Measurements from ENCODE around the gene CACNA1C.

CACNA1C gene

GRCh38 chr12:2165021-2165420 is 112.2 kb downstream of the CACNA1C start:
- Histone ChIP-seq H3K9me3 (ENCODE audit: control insufficient read depth in 5 of 5, low read length in 5 of 5) (peaks cover 7 to 20% (median 11%) of the 10 kb centered on the region in 5 donors), H3K36me3 (ENCODE audit: control insufficient read depth in 5 of 5, insufficient read depth in 5 of 5, low read length in 5 of 5) (no peaks in the 10 kb centered on the region), H3K4me1 (ENCODE audit: control insufficient read depth in 5 of 5, insufficient read depth in 5 of 5, low read length in 5 of 5) (peaks cover 4 to 30% (median 25%) of the 10 kb centered on the region in 5 donors), H3K27me3 (ENCODE audit: control insufficient read depth in 5 of 5, insufficient read depth in 4 of 5, low read length in 5 of 5) (peaks cover 0 to 2% (median 0%) of the 10 kb centered on the region in 5 donors), H3K27ac (ENCODE audit: low read depth, low read length) (no peak overlapping the region), H3K4me3 (ENCODE audit: low read depth in 1 of 5, low read length in 5 of 5) (no peak overlapping the region), H3K9ac (ENCODE audit: low read length in 5 of 5) (no peak overlapping the region)

GRCh38 chr12:2165927-2166326 is 113.1 kb downstream of the CACNA1C start:
- H3K9me3 ChIP-seq (ENCODE audit: control insufficient read depth in 5 of 5, low read length in 5 of 5): peaks cover 7 to 20% (median 11%) of the 10 kb centered on the region in 5 donors
- H3K9ac ChIP-seq (ENCODE audit: low read length in 5 of 5): no peak overlapping the region
- H3K27me3 ChIP-seq (ENCODE audit: control insufficient read depth in 5 of 5, insufficient read depth in 4 of 5, low read length in 5 of 5): peaks cover 0 to 2% (median 0%) of the 10 kb centered on the region in 5 donors
- H3K4me3 ChIP-seq (ENCODE audit: low read depth in 1 of 5, low read length in 5 of 5): no peak overlapping the region
- H3K4me1 ChIP-seq (ENCODE audit: control insufficient read depth in 5 of 5, insufficient read depth in 5 of 5, low read length in 5 of 5): peaks cover 4 to 30% (median 25%) of the 10 kb centered on the region in 5 donors
- H3K27ac ChIP-seq (ENCODE audit: low read depth, low read length): no peak overlapping the region
- H3K36me3 ChIP-seq (ENCODE audit: control insufficient read depth in 5 of 5, insufficient read depth in 5 of 5, low read length in 5 of 5): no peaks in the 10 kb centered on the region

GRCh38 chr12:2166696-2167095 is 113.9 kb downstream of the CACNA1C start:
- Histone ChIP-seq H3K4me3 (ENCODE audit: low read depth in 1 of 5, low read length in 5 of 5) (no peak overlapping the region), H3K9ac (ENCODE audit: low read length in 5 of 5) (no peak overlapping the region), H3K27me3 (ENCODE audit: control insufficient read depth in 5 of 5, insufficient read depth in 4 of 5, low read length in 5 of 5) (peaks cover 0 to 2% (median 0%) of the 10 kb centered on the region in 5 donors), H3K36me3 (ENCODE audit: control insufficient read depth in 5 of 5, insufficient read depth in 5 of 5, low read length in 5 of 5) (no peaks in the 10 kb centered on the region), H3K9me3 (ENCODE audit: control insufficient read depth in 5 of 5, low read length in 5 of 5) (peaks cover 7 to 20% (median 11%) of the 10 kb centered on the region in 5 donors), H3K27ac (ENCODE audit: low read depth, low read length) (no peak overlapping the region), H3K4me1 (ENCODE audit: control insufficient read depth in 5 of 5, insufficient read depth in 5 of 5, low read length in 5 of 5) (peaks cover 4 to 24% (median 18%) of the 10 kb centered on the region in 5 donors)

GRCh38 chr12:2167231-2167630 is 114.4 kb downstream of the CACNA1C start:
- Histone ChIP-seq H3K9ac (ENCODE audit: low read length in 5 of 5) (no peak overlapping the region), H3K4me1 (ENCODE audit: control insufficient read depth in 5 of 5, insufficient read depth in 5 of 5, low read length in 5 of 5) (peaks cover 4 to 19% (median 14%) of the 10 kb centered on the region in 5 donors), H3K4me3 (ENCODE audit: low read depth in 1 of 5, low read length in 5 of 5) (no peak overlapping the region), H3K27me3 (ENCODE audit: control insufficient read depth in 5 of 5, insufficient read depth in 4 of 5, low read length in 5 of 5) (peaks cover 0 to 2% (median 0%) of the 10 kb centered on the region in 5 donors), H3K27ac (ENCODE audit: low read depth, low read length) (no peak overlapping the region), H3K36me3 (ENCODE audit: control insufficient read depth in 5 of 5, insufficient read depth in 5 of 5, low read length in 5 of 5) (no peaks in the 10 kb centered on the region), H3K9me3 (ENCODE audit: control insufficient read depth in 5 of 5, low read length in 5 of 5) (peaks cover 7 to 20% (median 11%) of the 10 kb centered on the region in 5 donors)

- H3K27ac ChIP-seq (ENCODE audit: low read depth, low read length): no peak overlapping the region
- H3K36me3 ChIP-seq (ENCODE audit: control insufficient read depth in 5 of 5, insufficient read depth in 5 of 5, low read length in 5 of 5): no peaks in the 10 kb centered on the region
- H3K4me1 ChIP-seq (ENCODE audit: control insufficient read depth in 5 of 5, insufficient read depth in 5 of 5, low read length in 5 of 5): peaks cover 0 to 5% (median 4%) of the 10 kb centered on the region in 5 donors
- H3K27me3 ChIP-seq (ENCODE audit: control insufficient read depth in 5 of 5, insufficient read depth in 4 of 5, low read length in 5 of 5): peaks cover 0 to 6% (median 0%) of the 10 kb centered on the region in 5 donors
- H3K4me3 ChIP-seq (ENCODE audit: low read depth in 1 of 5, low read length in 5 of 5): no peak overlapping the region
- H3K9me3 ChIP-seq (ENCODE audit: control insufficient read depth in 5 of 5, low read length in 5 of 5): peaks cover 7 to 20% (median 11%) of the 10 kb centered on the region in 5 donors
- H3K9ac ChIP-seq (ENCODE audit: low read length in 5 of 5): no peak overlapping the region
These were observed 116.0 kb downstream of the CACNA1C start for GRCh38 chr12:2168808-2169207.

- peaks cover 0 to 3% (median 0%) of the 10 kb centered on the region in 5 donors for H3K4me1 ChIP-seq (ENCODE audit: control insufficient read depth in 5 of 5, insufficient read depth in 5 of 5, low read length in 5 of 5)
These were observed 116.7 kb downstream of the CACNA1C start for GRCh38 chr12:2169489-2169888.

GRCh38 chr12:2169940-2170339 is 117.2 kb downstream of the CACNA1C start:
- Histone ChIP-seq H3K9ac (ENCODE audit: low read length in 5 of 5) (no peak overlapping the region), H3K36me3 (ENCODE audit: control insufficient read depth in 5 of 5, insufficient read depth in 5 of 5, low read length in 5 of 5) (no peaks in the 10 kb centered on the region), H3K27me3 (ENCODE audit: control insufficient read depth in 5 of 5, insufficient read depth in 4 of 5, low read length in 5 of 5) (peaks cover 0 to 3% (median 0%) of the 10 kb centered on the region in 5 donors), H3K4me1 (ENCODE audit: control insufficient read depth in 5 of 5, insufficient read depth in 5 of 5, low read length in 5 of 5) (no peaks in the 10 kb centered on the region), H3K9me3 (ENCODE audit: control insufficient read depth in 5 of 5, low read length in 5 of 5) (peaks cover 7 to 20% (median 11%) of the 10 kb centered on the region in 5 donors), H3K27ac (ENCODE audit: low read depth, low read length) (no peak overlapping the region), H3K4me3 (ENCODE audit: low read depth in 1 of 5, low read length in 5 of 5) (no peak overlapping the region)

More at GRCh38 chr12:2169489-2169888, 116.7 kb downstream of the CACNA1C start:
- Histone ChIP-seq H3K9me3 (ENCODE audit: control insufficient read depth in 5 of 5, low read length in 5 of 5) (peaks cover 7 to 20% (median 11%) of the 10 kb centered on the region in 5 donors), H3K4me3 (ENCODE audit: low read depth in 1 of 5, low read length in 5 of 5) (no peak overlapping the region), H3K27me3 (ENCODE audit: control insufficient read depth in 5 of 5, insufficient read depth in 4 of 5, low read length in 5 of 5) (peaks cover 0 to 3% (median 0%) of the 10 kb centered on the region in 5 donors), H3K27ac (ENCODE audit: low read depth, low read length) (no peak overlapping the region), H3K36me3 (ENCODE audit: control insufficient read depth in 5 of 5, insufficient read depth in 5 of 5, low read length in 5 of 5) (no peaks in the 10 kb centered on the region), H3K9ac (ENCODE audit: low read length in 5 of 5) (no peak overlapping the region)

- Histone ChIP-seq H3K4me1 (ENCODE audit: control insufficient read depth in 5 of 5, insufficient read depth in 5 of 5, low read length in 5 of 5) (no peaks in the 10 kb centered on the region), H3K9ac (ENCODE audit: low read length in 5 of 5) (no peak overlapping the region), H3K4me3 (ENCODE audit: low read depth in 1 of 5, low read length in 5 of 5) (no peak overlapping the region), H3K9me3 (ENCODE audit: control insufficient read depth in 5 of 5, low read length in 5 of 5) (peaks cover 7 to 20% (median 11%) of the 10 kb centered on the region in 5 donors), H3K27ac (ENCODE audit: low read depth, low read length) (no peak overlapping the region), H3K36me3 (ENCODE audit: control insufficient read depth in 5 of 5, insufficient read depth in 5 of 5, low read length in 5 of 5) (no peaks in the 10 kb centered on the region), H3K27me3 (ENCODE audit: control insufficient read depth in 5 of 5, insufficient read depth in 4 of 5, low read length in 5 of 5) (peaks cover 0 to 3% (median 0%) of the 10 kb centered on the region in 5 donors)
These were observed 117.6 kb downstream of the CACNA1C start for GRCh38 chr12:2170376-2170775.

GRCh38 chr12:2171672-2172426 is 119.1 kb downstream of the CACNA1C start:
- Histone ChIP-seq H3K9ac (ENCODE audit: low read length in 5 of 5) (no peak overlapping the region), H3K9me3 (ENCODE audit: control insufficient read depth in 5 of 5, low read length in 5 of 5) (peaks cover 4 to 15% (median 7%) of the 10 kb centered on the region in 5 donors), H3K27ac (ENCODE audit: low read depth, low read length) (no peak overlapping the region), H3K27me3 (ENCODE audit: control insufficient read depth in 5 of 5, insufficient read depth in 4 of 5, low read length in 5 of 5) (peaks cover 0 to 4% (median 3%) of the 10 kb centered on the region in 5 donors), H3K4me1 (ENCODE audit: control insufficient read depth in 5 of 5, insufficient read depth in 5 of 5, low read length in 5 of 5) (no peaks in the 10 kb centered on the region), H3K36me3 (ENCODE audit: control insufficient read depth in 5 of 5, insufficient read depth in 5 of 5, low read length in 5 of 5) (no peaks in the 10 kb centered on the region), H3K4me3 (ENCODE audit: low read depth in 1 of 5, low read length in 5 of 5) (no peak overlapping the region)

- H3K36me3 ChIP-seq (ENCODE audit: control insufficient read depth in 5 of 5, insufficient read depth in 5 of 5, low read length in 5 of 5): no peaks in the 10 kb centered on the region
- no peak overlapping the region for H3K4me3 ChIP-seq (ENCODE audit: low read depth in 1 of 5, low read length in 5 of 5)
- H3K9ac ChIP-seq (ENCODE audit: low read length in 5 of 5): no peak overlapping the region
- H3K27me3 ChIP-seq (ENCODE audit: control insufficient read depth in 5 of 5, insufficient read depth in 4 of 5, low read length in 5 of 5): peaks cover 0 to 4% (median 3%) of the 10 kb centered on the region in 5 donors
- no peaks in the 10 kb centered on the region for H3K4me1 ChIP-seq (ENCODE audit: control insufficient read depth in 5 of 5, insufficient read depth in 5 of 5, low read length in 5 of 5)
- peaks cover 0 to 7% (median under 1%) of the 10 kb centered on the region in 5 donors for H3K9me3 ChIP-seq (ENCODE audit: control insufficient read depth in 5 of 5, low read length in 5 of 5)
- no peak overlapping the region for H3K27ac ChIP-seq (ENCODE audit: low read depth, low read length)
These were observed 119.9 kb downstream of the CACNA1C start for GRCh38 chr12:2172491-2173214.
